AG08395 (cell line): ENCODE measurements around the gene U2SURP.
A peak's percentile ranks its signal among the peaks of the same experiment; 100 is the strongest.
"Not testable (repeated sequence)": the region's sequence is repeated elsewhere in the genome, so short reads cannot be mapped to it uniquely, and the experiment has no call there.

Source experiments
- DNase-seq: peaks from one replicate; pipeline ENCODE4 v3.0.0; 2012; ENCODE audit warnings: mixed read lengths, low spot score

Gene U2SURP

DNA sequence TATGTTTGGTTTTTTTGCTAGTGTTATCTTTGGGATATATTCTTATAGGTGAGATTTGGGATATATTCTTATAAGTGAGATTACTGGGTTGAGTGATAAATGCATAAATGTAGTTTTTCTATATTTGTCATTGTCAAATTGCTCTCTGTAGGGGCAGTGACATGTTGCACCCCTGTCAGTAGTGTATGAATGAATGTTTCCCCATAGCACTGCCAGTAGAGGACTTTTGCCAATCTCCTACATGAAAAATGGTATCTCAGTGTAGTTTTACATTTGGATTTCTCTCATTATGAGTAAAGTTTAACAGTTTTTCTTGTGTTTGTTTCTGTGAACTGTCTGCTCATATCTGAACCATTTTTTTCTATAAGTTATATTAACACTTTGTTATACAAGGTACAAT, 13.6 kb downstream of the U2SURP start:
- no peak for DNase-seq

DNA sequence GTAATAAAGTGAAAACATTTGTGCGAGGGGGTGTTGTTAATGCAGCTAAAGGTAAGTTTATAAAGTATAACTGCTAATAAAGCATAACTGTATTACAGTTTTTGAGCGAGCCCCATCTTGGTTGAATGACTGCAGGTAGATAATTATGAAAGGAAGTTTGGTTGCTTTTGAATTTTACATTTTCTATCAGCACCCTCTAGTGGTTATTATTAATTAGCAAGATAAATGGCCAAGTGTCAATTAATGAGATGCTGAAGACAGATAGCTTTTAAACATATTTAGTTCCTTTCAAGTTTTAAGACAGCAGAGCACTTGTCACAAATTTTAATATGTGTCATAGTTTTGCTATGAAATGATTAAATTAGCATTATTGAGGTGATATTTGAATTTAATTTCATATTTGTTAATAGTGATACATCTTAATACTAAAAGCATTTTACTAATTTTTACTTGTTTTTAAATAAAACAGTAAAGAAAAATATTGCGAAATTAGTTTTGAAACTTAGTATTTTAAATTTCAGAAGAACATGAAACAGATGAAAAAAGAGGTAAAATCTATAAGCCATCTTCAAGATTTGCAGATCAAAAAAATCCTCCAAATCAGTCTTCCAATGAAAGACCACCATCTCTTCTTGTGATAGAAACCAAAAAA, 15.1 kb downstream of the U2SURP start:
- DNase-seq = no peak

DNA sequence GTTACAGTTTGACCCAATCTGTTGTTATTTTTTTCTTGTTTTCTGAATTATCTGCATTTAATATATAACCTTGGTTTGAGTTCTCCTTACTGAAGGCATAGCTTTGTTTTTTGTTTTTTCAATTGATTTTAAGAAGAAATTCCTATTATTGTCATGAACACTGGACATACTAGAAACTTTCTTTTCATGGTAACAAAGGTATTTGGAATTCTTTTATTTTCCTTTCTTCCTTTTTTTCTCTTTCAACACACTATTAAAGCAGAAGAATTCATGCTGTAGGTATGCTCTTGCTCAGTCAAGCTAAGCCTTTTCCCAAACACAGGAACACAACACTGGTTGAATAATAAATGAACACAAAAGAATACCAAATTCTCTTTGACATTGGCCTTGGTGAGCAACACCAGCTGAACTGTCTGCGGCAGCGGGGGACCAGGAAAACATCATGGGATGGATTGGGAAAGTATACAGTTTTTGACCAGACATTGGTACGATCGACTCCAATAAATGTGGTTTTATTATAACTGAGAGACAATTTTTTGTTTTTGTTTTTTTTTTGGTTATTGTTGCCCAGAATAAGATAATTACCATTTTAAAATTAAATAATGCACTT, 23.1 kb downstream of the U2SURP start:
- DNase-seq = no peak

DNA sequence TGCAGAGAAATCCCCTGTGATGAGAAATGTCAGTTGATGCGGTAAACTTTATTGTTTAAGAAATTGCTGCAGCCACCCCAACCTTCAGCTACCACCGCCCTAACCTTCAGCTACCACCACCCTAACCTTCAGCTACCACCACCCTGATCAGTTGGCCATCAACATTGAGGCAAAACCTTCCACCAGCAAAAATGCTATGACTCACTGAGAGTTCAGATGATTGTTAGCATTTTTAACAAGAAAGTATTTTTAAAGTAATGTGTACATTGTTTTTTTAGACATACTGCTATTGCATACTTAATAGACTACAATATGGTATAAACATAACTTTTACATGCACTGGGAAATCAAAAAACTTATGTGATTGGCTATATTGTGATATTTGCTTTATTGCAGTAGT, 30.0 kb downstream of the U2SURP start:
- DNase-seq = no peak

DNA sequence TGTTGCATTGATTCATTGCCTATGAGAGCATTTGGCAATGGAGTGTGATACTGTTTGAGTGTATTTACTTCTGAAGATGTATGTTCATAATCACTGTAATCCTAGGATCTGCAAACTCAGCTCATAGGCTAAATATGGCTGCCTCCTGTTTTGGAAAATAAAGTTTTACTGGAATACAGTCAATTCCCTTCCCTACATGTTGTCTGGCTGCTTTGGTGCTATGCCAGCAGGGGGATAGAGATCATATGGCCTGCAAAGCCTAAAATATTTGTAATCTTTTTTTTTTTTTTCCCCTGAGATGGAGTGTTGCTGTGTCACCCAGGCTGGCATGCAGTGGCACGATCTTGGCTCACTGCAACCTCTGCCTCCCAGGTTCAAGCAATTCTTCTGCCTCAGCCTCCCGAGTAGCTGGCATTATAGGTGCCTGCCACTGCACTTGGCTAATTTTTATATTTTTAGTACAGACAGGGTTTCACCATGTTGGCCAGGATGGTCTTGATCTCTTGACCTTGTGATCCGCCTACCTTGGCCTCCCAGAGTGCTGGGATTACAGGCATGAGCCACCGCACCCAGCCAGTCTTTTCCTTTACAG, 30.5 kb downstream of the U2SURP start:
- not testable (repeated sequence) for DNase-seq

DNA sequence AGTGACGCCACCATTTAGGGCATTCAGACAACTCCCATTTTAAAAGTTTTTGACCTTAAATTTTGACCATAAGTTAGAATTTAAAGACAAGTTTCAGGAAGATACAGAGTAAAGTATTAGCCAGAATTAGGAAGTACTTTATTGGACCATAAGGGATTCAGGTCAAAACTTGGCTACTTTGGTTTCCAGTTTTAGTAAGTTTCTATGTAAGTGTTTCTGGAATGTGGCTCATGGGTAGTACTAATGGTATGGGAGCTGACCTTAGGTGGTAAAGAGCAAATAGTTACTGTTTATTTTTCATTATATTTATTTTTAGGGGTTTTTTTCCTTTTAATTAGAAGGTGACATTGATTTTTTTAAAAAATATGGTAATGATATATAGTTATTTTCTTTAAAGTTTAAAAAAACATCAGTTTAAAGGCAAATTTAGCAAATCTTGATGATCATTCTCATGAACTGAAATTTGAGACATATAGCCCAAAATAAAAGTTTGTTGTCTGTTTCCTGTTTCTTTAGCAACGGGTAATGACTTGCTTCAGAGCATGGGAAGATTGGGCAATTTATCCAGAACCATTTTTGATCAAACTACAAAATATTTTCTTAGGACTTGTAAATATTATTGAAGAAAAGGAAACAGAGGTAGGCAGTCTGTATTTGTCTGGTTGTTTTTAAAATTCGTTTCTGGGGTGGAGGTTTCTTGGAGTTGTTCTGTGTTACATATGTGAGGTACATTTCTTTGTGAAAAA, 34.3 kb downstream of the U2SURP start:
- no peak for DNase-seq

DNA sequence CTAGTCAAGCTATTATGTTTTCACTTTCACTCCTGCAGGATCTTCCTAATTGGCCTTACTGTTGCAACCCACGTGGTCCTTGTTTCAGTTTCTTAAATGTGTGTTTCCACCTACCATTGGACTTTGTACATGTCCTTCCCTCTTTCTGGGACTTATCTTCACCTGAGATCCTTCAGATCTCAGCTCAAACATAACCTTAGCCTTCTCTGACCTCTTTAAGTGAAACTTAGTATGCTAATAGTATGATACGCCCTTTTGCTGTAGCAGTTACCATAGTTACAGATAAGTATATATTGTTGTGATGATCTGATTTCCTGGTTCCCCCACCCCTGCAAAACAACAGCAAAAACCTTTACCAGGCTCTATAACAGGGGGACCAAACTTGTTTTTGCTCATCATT, 35.2 kb downstream of the U2SURP start:
- no peak for DNase-seq

DNA sequence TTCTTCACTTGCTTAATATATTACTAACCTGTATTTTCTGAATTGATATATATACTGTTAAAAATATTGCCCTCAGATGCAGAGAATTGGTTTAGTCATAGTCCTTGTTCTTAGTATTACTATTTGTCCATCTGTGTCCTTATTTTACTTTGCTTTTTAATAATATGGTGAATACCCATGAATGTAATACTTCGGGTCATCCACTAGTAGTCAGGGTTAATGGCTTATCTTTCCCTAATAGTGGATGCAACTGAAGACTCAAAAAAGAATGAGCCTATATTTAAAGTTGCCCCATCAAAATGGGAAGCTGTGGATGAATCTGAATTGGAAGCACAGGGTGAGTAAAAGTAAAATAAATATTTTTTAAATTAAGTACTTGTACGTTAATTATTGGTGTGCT, 36.5 kb downstream of the U2SURP start:
- DNase-seq = no peak

DNA sequence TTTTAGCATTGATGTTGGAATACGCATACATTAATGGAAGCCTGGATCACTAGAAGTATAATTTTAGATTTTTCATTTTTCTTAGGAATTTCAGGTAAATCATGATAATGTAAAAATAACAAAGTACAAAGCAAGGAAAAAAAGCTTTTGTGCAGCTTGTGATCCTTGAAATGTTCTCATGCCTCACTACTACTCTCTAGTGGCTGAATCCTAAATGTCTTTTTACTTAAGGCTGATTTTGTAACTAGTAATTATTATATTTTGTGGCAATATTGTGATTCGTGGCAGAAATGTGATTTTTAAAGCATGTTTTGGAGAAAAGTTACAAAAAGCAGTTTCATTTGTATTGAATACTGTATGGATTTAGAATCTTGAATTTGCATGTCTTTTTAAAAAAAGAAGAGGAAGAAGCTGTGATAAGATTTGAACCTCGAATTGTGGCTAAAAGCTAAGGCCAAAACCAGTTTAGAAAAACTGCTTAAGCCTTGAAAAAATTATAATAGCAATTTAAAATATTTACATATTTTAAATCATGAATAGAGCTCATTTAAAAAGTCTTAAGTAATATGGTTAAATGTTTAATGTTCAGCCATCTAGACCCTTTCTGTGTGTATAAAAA, 39.0 kb downstream of the U2SURP start:
- DNase-seq = no peak

DNA sequence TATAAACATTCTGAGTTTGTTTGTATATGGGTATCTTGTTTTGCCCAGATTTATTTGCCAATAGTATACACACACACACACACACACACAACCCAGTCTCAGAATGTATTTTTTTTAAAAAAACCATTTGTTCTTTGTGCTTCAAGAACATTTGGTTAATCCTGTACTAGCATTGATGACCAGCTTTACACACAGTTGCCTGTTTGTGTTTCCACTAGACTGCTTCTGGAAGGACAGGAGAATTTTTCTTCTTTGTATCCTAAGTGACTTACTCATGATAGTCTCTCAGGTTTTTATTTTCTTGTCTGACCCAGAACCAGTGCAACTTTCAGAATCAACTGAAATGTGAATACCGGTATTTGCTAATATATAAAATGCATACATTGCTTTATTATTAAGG, 40.5 kb downstream of the U2SURP start:
- DNase-seq = no peak

DNA sequence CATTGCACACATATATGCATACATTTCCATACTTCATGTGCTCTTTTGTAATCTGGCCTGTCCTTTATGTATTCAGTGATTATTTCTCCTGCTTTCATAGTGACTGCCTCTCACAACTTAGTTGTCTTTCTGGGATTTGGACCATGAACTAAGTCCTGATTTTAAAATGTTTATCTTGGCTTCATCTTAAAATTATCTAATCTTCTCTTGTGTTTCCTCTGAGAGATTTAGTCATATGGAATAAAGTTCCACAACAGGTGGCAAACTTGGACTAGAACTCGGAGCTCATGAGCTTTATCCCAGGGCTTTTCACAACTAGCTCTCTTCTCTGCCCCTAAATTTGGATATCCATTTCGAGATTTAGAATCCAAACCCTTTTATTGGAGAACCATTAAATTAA, 44.3 kb downstream of the U2SURP start:
- no peak for DNase-seq

DNA sequence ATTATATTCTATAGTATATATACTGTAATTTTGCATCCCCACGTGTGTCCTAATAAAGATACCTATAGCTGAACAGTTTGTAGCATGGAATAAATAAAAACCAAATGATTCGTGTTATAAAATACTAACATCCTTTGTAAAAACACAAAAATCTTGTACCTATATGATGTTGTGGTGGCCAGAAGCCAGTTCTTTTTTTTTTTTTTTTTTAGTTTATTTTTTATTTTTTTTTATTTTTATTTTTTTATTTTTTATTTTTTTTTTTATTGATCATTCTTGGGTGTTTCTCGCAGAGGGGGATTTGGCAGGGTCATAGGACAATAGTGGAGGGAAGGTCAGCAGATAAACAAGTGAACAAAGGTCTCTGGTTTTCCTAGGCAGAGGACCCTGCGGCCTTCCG, 44.7 kb downstream of the U2SURP start:
- DNase-seq = not testable (repeated sequence)

DNA sequence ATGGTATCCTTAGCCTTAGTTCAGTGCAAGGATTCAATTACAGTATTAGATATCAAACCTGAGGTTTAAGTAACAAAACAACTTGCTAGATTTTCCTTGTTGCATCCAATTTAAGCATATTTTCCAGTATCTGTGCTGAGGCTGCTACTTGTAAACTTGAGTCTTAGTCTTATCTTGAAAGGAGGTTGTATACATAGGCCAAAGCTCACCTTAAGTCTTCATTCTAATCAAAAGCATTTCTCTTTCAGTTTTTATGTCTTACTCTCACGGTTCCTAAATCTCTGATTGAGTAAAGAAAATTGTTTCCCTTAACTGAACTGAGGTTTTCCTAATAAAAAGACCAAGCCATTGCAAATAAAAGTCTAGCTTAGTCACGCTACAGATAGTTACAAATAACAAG, 52.6 kb downstream of the U2SURP start:
- no peak for DNase-seq

DNA sequence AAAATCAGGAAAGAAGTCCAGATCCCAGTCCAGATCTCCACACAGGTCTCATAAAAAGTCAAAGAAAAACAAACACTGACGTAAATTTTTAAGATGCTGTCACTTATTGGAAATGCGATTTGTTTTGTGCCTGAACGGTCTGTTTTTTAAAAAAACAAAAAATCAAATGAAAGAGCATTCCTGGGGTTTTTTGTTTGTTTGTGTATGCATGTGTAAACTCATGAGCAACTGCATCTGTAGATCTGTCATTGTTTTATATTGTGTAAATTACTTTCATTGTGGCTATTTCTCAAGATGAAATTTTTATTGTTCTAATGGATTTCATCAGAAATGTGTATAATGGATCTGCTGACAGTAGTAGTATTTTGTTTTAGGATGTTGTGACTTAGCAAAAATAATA, 55.0 kb downstream of the U2SURP start:
- no peak for DNase-seq

DNA sequence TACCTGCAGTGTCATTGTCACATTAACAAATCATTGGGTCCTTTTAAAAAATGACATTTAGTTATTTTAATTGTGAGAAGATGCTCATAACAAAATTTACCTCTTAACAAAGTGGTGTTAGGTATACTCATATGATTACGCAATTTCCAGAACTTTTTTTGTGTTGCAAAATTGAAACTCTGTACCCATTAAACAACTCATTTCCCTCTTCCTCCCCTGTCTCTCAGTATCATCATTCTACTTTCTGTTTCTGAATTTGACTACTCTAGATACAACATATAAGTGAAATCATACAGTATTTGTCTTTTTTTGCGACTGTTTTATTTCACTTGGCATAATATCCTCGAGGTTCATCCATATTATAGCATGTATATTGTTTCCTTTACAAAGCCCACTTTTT, 59.5 kb downstream of the U2SURP start:
- no peak for DNase-seq

DNA sequence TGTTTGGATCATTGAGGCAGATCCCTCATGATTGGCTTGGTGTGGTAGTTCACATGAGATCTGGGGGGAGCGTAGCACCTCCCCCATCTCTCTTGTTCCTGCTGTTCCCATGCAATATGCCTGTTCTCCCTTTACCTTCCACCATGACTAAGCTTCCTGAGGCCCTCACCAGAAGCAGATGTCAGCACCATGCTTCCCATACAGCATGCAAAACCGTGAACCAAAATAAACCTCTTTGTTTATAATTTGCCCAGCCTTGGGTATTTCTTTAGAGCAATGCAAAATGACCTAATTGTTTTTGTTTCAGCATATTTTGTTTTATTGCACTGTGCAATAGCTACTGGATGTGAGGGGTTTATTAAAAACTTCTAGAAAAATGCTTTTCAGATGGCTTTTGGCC, 61.6 kb downstream of the U2SURP start:
- DNase-seq = no peak

DNA sequence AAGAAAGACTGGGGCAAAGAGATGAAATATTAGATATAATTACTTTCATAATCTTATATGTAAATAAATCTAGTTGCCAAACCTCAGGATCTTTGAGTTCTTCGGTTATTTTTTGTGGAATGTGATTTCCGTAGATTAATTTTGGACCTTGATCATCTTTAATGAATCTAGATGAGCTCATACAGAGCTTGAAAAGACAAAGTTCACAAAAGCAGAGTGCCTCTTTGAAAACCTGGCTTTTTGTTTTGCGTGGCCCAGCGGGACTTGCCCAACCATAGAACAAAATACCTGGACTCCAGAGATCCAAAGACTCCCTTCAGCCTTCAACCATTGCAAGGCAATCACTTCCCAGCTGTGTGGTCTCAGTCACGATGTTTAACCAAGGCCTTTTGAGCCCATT, 63.4 kb downstream of the U2SURP start:
- no peak for DNase-seq

DNA sequence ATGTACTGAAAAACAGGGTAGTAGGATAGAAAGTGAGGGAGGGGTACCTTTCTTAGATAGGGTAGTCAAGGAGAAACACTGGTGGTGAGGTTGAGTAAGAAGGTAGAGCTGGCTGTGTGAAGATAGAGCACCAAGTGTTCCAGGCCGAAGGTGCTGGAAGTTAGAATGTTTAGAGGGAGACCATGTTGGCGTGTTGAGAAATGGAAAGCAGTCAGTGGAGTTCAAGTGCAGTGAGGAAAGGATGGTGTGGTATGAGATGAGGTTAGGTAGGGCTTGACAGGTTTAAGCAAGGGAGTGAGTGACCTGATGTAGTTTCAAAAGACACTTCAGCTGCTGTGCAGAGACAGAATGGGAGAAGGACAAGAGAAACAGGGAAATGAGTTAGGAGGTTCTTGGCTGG, 64.0 kb downstream of the U2SURP start:
- no peak for DNase-seq

DNA sequence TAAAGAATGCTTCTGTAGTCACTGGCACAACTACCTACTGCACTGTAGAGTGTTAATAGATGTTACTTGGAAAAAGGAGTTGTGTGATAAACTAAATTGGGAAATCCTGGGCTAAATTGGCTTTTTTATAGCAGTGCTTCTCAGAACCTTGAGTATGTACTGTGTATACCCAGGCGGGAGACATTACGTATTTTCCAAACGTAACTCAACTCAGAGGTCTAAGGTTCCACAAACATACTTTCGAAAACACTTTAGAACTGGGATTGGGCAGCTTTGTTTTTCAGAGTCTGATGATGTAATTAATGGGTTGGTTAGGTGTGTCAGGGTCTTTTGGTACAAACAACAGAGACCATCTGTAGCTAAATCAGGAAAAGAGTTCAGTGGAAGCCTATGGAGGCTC, 64.7 kb downstream of the U2SURP start:
- no peak for DNase-seq

DNA sequence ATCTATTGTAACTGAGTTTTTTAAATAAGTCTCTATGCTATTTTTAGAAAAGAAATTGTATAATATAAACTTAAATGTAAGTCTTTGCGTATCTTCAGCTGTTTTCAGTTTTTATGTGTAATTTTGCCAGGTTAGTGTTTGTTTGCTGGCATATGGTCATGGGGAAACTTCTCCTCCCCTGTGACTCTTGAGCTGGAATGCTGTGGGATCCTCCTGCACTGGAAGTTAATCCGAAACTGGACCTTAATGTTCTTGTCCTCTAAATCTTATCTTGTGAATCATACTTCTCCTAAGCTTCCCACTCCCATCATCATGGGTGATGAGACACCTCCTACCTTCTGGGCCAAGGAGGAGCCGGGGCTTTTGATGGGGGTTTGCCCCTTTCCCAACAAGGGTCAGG, 65.8 kb downstream of the U2SURP start:
- peak; percentile 54 for DNase-seq

DNA sequence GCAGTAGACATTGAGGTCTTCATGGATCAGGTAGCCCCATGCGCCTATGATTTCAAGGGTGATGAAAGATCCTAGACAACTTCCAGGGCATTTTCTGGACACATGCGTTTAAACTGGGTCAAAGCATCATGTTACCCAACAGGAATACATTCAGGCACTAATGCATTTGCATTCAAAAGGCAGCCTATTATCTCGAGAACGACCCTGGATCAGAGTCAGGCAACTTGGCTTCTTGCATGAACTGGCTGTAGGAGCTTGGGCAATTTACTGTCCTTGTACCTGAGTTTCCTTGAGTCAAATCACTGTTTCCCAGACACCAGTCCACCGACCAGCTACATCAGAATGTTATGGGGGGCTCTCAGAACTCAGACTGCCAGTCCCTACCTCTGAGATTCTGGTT, 66.7 kb downstream of the U2SURP start:
- DNase-seq = no peak

DNA sequence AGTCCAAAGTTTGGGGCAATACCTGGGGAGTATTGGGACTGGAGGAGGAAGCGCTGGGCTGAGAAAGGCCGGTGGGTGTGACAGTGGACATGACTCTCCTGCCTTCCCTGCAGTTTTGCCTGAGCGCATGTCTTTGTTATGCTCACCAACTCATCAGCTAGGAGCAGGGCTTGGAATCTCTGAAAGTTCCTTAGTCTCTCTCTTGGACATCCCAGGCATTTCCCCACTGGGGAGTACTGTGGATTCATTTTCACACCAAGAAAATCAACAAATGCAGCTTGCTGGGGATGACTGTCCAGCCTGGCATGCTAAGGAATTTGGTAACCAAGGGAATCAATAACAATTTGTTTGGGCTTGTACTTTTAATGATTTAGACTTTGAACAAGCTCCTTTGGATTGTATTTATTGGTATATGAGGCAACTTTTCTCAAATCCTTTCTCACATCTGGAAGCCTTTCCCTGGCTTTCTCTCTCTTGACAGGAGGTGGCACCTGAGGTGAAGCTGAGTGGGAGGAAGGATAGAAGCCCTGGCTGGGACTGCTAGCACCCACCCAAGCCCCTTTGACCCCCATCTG, 69.7 kb downstream of the U2SURP start:
- DNase-seq = peak; percentile 94
